Measurements from ENCODE around the gene EPS8L2. TPM values are rescaled to one million over a fixed set of nuclear protein-coding genes. Genes with fewer than 3 reads are reported as not detected.
A peak's percentile ranks its signal among the peaks of the same experiment; 100 is the strongest.

Gene EPS8L2
- total and polyA plus RNA-seq, 9 of the 15 experiments (the other 6 are each of a cell fraction or from before 2014, with no cell fraction given) = 0.75 to 17.0 (median 3.7) TPM

DNA sequence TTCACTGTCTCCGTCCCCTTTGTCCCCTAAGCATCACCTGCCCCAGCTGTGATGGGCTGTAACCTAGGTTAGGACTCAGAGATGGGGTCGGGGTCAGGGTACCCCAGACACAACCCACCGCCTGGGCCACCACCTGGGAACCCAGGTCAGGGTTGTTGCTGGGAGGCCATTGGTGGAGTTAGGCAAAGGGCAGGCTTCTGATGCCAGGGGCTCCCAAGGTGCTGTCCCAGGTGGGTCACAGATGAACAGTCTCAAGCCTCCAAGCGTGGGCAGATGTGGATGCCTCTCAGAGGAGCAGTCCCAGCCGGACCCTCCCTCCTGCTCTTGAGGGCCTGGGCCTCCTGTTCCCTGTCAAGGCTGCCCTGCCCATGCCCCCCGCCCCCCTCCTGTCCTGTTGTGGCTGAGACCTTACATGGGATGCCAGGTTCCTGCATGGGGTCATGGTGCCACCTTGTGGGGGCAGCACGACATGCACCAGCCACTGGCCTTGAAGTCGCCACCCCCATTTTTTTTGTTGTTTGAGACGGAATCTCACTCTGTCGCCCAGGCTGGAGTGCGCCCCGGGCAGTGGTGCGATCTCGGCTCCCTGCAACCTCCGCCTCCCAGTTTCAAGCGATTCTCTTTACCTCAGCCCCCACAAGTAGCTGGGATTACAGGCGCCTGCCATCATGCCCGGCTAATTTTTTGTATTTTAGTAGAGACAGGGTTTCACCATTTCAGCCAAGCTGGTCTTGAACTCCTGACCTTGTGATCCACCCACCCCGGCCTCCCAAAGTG is 59.2 kb downstream of the EPS8L2 start (continued):
- TF ChIP-seq ETS2 (tag; IDR thresholded peaks at IDR 0.05; ENCODE audit: borderline replicate concordance, poor library complexity, severe bottlenecking) (no peak), RHOXF2B (CRISPR knock-in tag; conservative IDR thresholded peaks at IDR 0.05) (no peak; the same call in 1 of the 2 replicates), XRCC5 (IDR thresholded peaks at IDR 0.05; ENCODE audit: low read depth, low read length) (no peak), TEAD2 (tag; IDR thresholded peaks at IDR 0.05) (no peak), MYC (IDR thresholded peaks at IDR 0.05; ENCODE audit: low read depth, low read length) (no peak), MYC (CRISPR knock-in tag; IDR thresholded peaks at IDR 0.05; ENCODE audit: borderline replicate concordance, low read depth) (no peak), JUNB (CRISPR knock-in tag; conservative IDR thresholded peaks at IDR 0.05) (no peak), TCF3 (CRISPR knock-in tag; IDR thresholded peaks at IDR 0.05) (no peak), POLR2A (conservative IDR thresholded peaks at IDR 0.05) (peak; percentile 83)
- TF ChIP-seq, protein P1, sequence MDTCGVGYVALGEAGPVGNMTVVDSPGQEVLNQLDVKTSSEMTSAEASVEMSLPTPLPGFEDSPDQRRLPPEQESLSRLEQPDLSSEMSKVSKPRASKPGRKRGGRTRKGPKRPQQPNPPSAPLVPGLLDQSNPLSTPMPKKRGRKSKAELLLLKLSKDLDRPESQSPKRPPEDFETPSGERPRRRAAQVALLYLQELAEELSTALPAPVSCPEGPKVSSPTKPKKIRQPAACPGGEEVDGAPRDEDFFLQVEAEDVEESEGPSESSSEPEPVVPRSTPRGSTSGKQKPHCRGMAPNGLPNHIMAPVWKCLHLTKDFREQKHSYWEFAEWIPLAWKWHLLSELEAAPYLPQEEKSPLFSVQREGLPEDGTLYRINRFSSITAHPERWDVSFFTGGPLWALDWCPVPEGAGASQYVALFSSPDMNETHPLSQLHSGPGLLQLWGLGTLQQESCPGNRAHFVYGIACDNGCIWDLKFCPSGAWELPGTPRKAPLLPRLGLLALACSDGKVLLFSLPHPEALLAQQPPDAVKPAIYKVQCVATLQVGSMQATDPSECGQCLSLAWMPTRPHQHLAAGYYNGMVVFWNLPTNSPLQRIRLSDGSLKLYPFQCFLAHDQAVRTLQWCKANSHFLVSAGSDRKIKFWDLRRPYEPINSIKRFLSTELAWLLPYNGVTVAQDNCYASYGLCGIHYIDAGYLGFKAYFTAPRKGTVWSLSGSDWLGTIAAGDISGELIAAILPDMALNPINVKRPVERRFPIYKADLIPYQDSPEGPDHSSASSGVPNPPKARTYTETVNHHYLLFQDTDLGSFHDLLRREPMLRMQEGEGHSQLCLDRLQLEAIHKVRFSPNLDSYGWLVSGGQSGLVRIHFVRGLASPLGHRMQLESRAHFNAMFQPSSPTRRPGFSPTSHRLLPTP (IDR thresholded peaks at IDR 0.05; ENCODE audit: borderline replicate concordance, extremely low read depth, insufficient read length) = no peak
- TF ChIP-seq, protein P2, sequence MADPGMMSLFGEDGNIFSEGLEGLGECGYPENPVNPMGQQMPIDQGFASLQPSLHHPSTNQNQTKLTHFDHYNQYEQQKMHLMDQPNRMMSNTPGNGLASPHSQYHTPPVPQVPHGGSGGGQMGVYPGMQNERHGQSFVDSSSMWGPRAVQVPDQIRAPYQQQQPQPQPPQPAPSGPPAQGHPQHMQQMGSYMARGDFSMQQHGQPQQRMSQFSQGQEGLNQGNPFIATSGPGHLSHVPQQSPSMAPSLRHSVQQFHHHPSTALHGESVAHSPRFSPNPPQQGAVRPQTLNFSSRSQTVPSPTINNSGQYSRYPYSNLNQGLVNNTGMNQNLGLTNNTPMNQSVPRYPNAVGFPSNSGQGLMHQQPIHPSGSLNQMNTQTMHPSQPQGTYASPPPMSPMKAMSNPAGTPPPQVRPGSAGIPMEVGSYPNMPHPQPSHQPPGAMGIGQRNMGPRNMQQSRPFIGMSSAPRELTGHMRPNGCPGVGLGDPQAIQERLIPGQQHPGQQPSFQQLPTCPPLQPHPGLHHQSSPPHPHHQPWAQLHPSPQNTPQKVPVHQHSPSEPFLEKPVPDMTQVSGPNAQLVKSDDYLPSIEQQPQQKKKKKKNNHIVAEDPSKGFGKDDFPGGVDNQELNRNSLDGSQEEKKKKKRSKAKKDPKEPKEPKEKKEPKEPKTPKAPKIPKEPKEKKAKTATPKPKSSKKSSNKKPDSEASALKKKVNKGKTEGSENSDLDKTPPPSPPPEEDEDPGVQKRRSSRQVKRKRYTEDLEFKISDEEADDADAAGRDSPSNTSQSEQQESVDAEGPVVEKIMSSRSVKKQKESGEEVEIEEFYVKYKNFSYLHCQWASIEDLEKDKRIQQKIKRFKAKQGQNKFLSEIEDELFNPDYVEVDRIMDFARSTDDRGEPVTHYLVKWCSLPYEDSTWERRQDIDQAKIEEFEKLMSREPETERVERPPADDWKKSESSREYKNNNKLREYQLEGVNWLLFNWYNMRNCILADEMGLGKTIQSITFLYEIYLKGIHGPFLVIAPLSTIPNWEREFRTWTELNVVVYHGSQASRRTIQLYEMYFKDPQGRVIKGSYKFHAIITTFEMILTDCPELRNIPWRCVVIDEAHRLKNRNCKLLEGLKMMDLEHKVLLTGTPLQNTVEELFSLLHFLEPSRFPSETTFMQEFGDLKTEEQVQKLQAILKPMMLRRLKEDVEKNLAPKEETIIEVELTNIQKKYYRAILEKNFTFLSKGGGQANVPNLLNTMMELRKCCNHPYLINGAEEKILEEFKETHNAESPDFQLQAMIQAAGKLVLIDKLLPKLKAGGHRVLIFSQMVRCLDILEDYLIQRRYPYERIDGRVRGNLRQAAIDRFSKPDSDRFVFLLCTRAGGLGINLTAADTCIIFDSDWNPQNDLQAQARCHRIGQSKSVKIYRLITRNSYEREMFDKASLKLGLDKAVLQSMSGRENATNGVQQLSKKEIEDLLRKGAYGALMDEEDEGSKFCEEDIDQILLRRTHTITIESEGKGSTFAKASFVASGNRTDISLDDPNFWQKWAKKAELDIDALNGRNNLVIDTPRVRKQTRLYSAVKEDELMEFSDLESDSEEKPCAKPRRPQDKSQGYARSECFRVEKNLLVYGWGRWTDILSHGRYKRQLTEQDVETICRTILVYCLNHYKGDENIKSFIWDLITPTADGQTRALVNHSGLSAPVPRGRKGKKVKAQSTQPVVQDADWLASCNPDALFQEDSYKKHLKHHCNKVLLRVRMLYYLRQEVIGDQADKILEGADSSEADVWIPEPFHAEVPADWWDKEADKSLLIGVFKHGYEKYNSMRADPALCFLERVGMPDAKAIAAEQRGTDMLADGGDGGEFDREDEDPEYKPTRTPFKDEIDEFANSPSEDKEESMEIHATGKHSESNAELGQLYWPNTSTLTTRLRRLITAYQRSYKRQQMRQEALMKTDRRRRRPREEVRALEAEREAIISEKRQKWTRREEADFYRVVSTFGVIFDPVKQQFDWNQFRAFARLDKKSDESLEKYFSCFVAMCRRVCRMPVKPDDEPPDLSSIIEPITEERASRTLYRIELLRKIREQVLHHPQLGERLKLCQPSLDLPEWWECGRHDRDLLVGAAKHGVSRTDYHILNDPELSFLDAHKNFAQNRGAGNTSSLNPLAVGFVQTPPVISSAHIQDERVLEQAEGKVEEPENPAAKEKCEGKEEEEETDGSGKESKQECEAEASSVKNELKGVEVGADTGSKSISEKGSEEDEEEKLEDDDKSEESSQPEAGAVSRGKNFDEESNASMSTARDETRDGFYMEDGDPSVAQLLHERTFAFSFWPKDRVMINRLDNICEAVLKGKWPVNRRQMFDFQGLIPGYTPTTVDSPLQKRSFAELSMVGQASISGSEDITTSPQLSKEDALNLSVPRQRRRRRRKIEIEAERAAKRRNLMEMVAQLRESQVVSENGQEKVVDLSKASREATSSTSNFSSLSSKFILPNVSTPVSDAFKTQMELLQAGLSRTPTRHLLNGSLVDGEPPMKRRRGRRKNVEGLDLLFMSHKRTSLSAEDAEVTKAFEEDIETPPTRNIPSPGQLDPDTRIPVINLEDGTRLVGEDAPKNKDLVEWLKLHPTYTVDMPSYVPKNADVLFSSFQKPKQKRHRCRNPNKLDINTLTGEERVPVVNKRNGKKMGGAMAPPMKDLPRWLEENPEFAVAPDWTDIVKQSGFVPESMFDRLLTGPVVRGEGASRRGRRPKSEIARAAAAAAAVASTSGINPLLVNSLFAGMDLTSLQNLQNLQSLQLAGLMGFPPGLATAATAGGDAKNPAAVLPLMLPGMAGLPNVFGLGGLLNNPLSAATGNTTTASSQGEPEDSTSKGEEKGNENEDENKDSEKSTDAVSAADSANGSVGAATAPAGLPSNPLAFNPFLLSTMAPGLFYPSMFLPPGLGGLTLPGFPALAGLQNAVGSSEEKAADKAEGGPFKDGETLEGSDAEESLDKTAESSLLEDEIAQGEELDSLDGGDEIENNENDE (IDR thresholded peaks at IDR 0.05; ENCODE audit: low read depth, low read length) = no peak
- TF ChIP-seq, protein P3, sequence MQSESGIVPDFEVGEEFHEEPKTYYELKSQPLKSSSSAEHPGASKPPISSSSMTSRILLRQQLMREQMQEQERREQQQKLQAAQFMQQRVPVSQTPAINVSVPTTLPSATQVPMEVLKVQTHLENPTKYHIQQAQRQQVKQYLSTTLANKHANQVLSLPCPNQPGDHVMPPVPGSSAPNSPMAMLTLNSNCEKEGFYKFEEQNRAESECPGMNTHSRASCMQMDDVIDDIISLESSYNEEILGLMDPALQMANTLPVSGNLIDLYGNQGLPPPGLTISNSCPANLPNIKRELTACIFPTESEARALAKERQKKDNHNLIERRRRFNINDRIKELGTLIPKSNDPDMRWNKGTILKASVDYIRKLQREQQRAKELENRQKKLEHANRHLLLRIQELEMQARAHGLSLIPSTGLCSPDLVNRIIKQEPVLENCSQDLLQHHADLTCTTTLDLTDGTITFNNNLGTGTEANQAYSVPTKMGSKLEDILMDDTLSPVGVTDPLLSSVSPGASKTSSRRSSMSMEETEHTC (IDR thresholded peaks at IDR 0.05) = no peak
